Testis (tissue), 2 donors: ENCODE measurements around the gene TARM1.
A peak's percentile ranks its signal among the peaks of the same experiment; 100 is the strongest.

Experiments used
- POLR2A ChIP-seq: fragments of 450-650 bp; IDR thresholded peaks from one replicate; pipeline ENCODE4 v1.6.1; 2017; ENCODE audit warnings: antibody characterized with exemption, mild to moderate bottlenecking, moderate library complexity
- TF ChIP-seq, protein P1 (sequence below), 3 experiments: fragments of 450-650 bp in 2 of 3; fragments of 200-600 bp in 1 of 3; sonication (generic) in 1 of 3; IDR thresholded peaks; one replicate each; pipeline ENCODE4 v1.5.1; 2016 to 2019; ENCODE audit warnings: antibody characterized with exemption in 3 of 3, mild to moderate bottlenecking in 2 of 3, moderate library complexity in 1 of 3

GRCh38 chr19:54029930-54030490 is 51.2 kb downstream of the TARM1 start:
- TF ChIP-seq, protein P1, sequence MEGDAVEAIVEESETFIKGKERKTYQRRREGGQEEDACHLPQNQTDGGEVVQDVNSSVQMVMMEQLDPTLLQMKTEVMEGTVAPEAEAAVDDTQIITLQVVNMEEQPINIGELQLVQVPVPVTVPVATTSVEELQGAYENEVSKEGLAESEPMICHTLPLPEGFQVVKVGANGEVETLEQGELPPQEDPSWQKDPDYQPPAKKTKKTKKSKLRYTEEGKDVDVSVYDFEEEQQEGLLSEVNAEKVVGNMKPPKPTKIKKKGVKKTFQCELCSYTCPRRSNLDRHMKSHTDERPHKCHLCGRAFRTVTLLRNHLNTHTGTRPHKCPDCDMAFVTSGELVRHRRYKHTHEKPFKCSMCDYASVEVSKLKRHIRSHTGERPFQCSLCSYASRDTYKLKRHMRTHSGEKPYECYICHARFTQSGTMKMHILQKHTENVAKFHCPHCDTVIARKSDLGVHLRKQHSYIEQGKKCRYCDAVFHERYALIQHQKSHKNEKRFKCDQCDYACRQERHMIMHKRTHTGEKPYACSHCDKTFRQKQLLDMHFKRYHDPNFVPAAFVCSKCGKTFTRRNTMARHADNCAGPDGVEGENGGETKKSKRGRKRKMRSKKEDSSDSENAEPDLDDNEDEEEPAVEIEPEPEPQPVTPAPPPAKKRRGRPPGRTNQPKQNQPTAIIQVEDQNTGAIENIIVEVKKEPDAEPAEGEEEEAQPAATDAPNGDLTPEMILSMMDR (IDR thresholded peaks at IDR 0.05): peak in 2 of 3 experiments; percentile 41 to 60
- TF ChIP-seq POLR2A: no peak
